ENCODE results near the gene ASS1.

GRCh38 chr9:130474106-130474505 is 29.3 kb downstream of the ASS1 start:
- TF ChIP-seq, protein P1, sequence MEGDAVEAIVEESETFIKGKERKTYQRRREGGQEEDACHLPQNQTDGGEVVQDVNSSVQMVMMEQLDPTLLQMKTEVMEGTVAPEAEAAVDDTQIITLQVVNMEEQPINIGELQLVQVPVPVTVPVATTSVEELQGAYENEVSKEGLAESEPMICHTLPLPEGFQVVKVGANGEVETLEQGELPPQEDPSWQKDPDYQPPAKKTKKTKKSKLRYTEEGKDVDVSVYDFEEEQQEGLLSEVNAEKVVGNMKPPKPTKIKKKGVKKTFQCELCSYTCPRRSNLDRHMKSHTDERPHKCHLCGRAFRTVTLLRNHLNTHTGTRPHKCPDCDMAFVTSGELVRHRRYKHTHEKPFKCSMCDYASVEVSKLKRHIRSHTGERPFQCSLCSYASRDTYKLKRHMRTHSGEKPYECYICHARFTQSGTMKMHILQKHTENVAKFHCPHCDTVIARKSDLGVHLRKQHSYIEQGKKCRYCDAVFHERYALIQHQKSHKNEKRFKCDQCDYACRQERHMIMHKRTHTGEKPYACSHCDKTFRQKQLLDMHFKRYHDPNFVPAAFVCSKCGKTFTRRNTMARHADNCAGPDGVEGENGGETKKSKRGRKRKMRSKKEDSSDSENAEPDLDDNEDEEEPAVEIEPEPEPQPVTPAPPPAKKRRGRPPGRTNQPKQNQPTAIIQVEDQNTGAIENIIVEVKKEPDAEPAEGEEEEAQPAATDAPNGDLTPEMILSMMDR (IDR thresholded peaks at IDR 0.05), result no peak
- TF ChIP-seq POLR2A (IDR thresholded peaks at IDR 0.05), result no peak
